HEK293 (cell line): ENCODE data around the gene PACSIN3.

ENCODE experiments used
- CTCF ChIA-PET: fragments of 350-600 bp; formaldehyde crosslinking; extraction: SDS; loops from one replicate; lab custom pipeline; 2021; ENCODE audit warnings: antibody characterized with exemption; lab: Yijun Ruan, JAX
- POLR2A ChIA-PET: fragments of 300-600 bp; formaldehyde crosslinking; extraction: SDS; loops from one replicate; lab custom pipeline; 2020; ENCODE audit warnings: antibody characterized with exemption, inconsistent platforms; lab: Yijun Ruan, JAX
- H3K27ac ChIP-seq: fragments of 200-500 bp; sonication (Bioruptor generic); 2 replicates; pipeline ENCODE4 v1.5.1; 2014; ENCODE audit warnings: low read depth, low read length, control low read depth, inconsistent platforms; ENCODE audit errors: extremely low read depth
- H3K36me3 ChIP-seq, 2 experiments: fragments of 200-500 bp in 1 of 2; sonication (Bioruptor generic) in 1 of 2; 1 replicate in 1 of 2; 2 replicates in 1 of 2; pipeline ENCODE4 v1.5.1; 2014 to 2017; ENCODE audit warnings: inconsistent platforms in 2 of 2, low read length in 2 of 2; ENCODE audit not compliant: control insufficient read depth in 2 of 2, insufficient read depth in 1 of 2
- H3K4me1 ChIP-seq: fragments of 200-500 bp; sonication (Bioruptor generic); 2 replicates; pipeline ENCODE4 v1.5.1; 2014; ENCODE audit warnings: mild to moderate bottlenecking, low read length, inconsistent platforms; ENCODE audit not compliant: control insufficient read depth, insufficient read depth
- H3K4me3 ChIP-seq: 2 replicates; pipeline ENCODE4 v1.5.1; 2011; ENCODE audit warnings: low read depth, mild to moderate bottlenecking, control low read depth, low read length, moderate library complexity
- H3K9me3 ChIP-seq: fragments of 200-500 bp; sonication (Bioruptor generic); 2 replicates; pipeline ENCODE4 v1.5.1; 2014; ENCODE audit warnings: low read depth, low read length, inconsistent platforms; ENCODE audit not compliant: control insufficient read depth, insufficient read depth
- MEIS1 ChIP-seq: sonication (generic); formaldehyde crosslinking; IDR thresholded peaks from 2 replicates; pipeline ENCODE4 v1.8.1; 2022; ENCODE audit warnings: missing genetic modification reagents, mild to moderate bottlenecking, borderline replicate concordance
- PATZ1 ChIP-seq: fragments of 450-650 bp; formaldehyde crosslinking; IDR thresholded peaks from 2 replicates; pipeline ENCODE4 v1.5.1; 2016; ENCODE audit warnings: missing biosample characterization, missing genetic modification characterization
- SCRT2 ChIP-seq: fragments of 450-650 bp; formaldehyde crosslinking; IDR thresholded peaks from 2 replicates; pipeline ENCODE4 v1.5.1; 2016; ENCODE audit warnings: missing biosample characterization, missing genetic modification characterization
- SP7 ChIP-seq: fragments of 450-650 bp; formaldehyde crosslinking; IDR thresholded peaks from 2 replicates; pipeline ENCODE4 v1.5.1; 2016; ENCODE audit warnings: missing biosample characterization, missing genetic modification characterization
- ZBTB49 ChIP-seq: fragments of 450-650 bp; formaldehyde crosslinking; IDR thresholded peaks from 2 replicates; pipeline ENCODE4 v1.5.1; 2016; ENCODE audit warnings: missing biosample characterization, missing genetic modification characterization, low read depth
- ZNF146 ChIP-seq: fragments of 450-650 bp; formaldehyde crosslinking; IDR thresholded peaks from 2 replicates; pipeline ENCODE4 v1.5.1; 2016; ENCODE audit warnings: missing biosample characterization, missing genetic modification characterization
- ZNF175 ChIP-seq: fragments of 450-650 bp; formaldehyde crosslinking; IDR thresholded peaks from 2 replicates; pipeline ENCODE4 v1.5.1; 2016; ENCODE audit warnings: missing biosample characterization, missing genetic modification characterization
- ZNF266 ChIP-seq: fragments of 450-650 bp; formaldehyde crosslinking; IDR thresholded peaks from 2 replicates; pipeline ENCODE4 v1.5.1; 2016; ENCODE audit warnings: missing biosample characterization, missing genetic modification characterization, low read depth
- ZNF274 ChIP-seq, 2 experiments: fragments of 200-500 bp in 1 of 2; fragments of 450-650 bp in 1 of 2; sonication (Bioruptor generic) in 1 of 2; formaldehyde crosslinking in 1 of 2; IDR thresholded peaks; 2 replicates each; pipeline versions ENCODE4 v1.5.1 to v1.6.1; 2014 to 2016; ENCODE audit warnings: borderline replicate concordance in 1 of 2, inconsistent platforms in 1 of 2, low read length in 1 of 2, missing biosample characterization in 1 of 2, missing genetic modification characterization in 1 of 2
- ZNF324 ChIP-seq: fragments of 450-650 bp; formaldehyde crosslinking; IDR thresholded peaks from 2 replicates; pipeline ENCODE4 v1.5.1; 2016; ENCODE audit warnings: missing biosample characterization, missing genetic modification characterization
- ZNF37A ChIP-seq: fragments of 450-650 bp; IDR thresholded peaks from 2 replicates; pipeline ENCODE4 v1.5.1; 2018; ENCODE audit warnings: missing biosample characterization, missing genetic modification characterization
- ZNF391 ChIP-seq: fragments of 450-650 bp; formaldehyde crosslinking; IDR thresholded peaks from 2 replicates; pipeline ENCODE4 v1.5.1; 2016; ENCODE audit warnings: low read depth, missing biosample characterization, missing genetic modification characterization, borderline replicate concordance
- ZNF48 ChIP-seq: fragments of 450-650 bp; formaldehyde crosslinking; IDR thresholded peaks from 2 replicates; pipeline ENCODE4 v1.5.1; 2016; ENCODE audit warnings: missing biosample characterization, missing genetic modification characterization
- ZNF510 ChIP-seq: fragments of 450-650 bp; formaldehyde crosslinking; IDR thresholded peaks from 2 replicates; pipeline ENCODE4 v1.5.1; 2018; ENCODE audit warnings: mild to moderate bottlenecking, missing genetic modification characterization, missing biosample characterization; ENCODE audit not compliant: insufficient replicate concordance
- ZNF529 ChIP-seq: fragments of 450-650 bp; formaldehyde crosslinking; IDR thresholded peaks from 2 replicates; pipeline ENCODE4 v1.5.1; 2017; ENCODE audit warnings: missing genetic modification characterization, missing biosample characterization; ENCODE audit not compliant: insufficient replicate concordance
- ZNF580 ChIP-seq: fragments of 450-650 bp; formaldehyde crosslinking; IDR thresholded peaks from 2 replicates; pipeline ENCODE4 v1.5.1; 2016; ENCODE audit warnings: missing biosample characterization, missing genetic modification characterization
- ZNF596 ChIP-seq: fragments of 450-650 bp; IDR thresholded peaks from 2 replicates; pipeline ENCODE4 v1.5.0; 2018; ENCODE audit warnings: missing biosample characterization, mild to moderate bottlenecking, missing genetic modification characterization, moderate library complexity
- ZNF639 ChIP-seq: fragments of 450-650 bp; formaldehyde crosslinking; IDR thresholded peaks from 2 replicates; pipeline ENCODE4 v1.5.1; 2016; ENCODE audit warnings: missing biosample characterization, missing genetic modification characterization
- ZNF645 ChIP-seq: fragments of 450-650 bp; formaldehyde crosslinking; IDR thresholded peaks from 2 replicates; pipeline ENCODE4; 2016; ENCODE audit warnings: missing biosample characterization, missing genetic modification characterization
- ZNF692 ChIP-seq: fragments of 450-650 bp; formaldehyde crosslinking; IDR thresholded peaks from 2 replicates; pipeline ENCODE4 v1.5.1; 2016; ENCODE audit warnings: missing biosample characterization, missing genetic modification characterization
- ZNF776 ChIP-seq: fragments of 450-650 bp; formaldehyde crosslinking; IDR thresholded peaks from 2 replicates; pipeline ENCODE4 v1.5.0; 2017; ENCODE audit warnings: missing biosample characterization, missing genetic modification characterization, borderline replicate concordance
- ZSCAN23 ChIP-seq: fragments of 450-650 bp; formaldehyde crosslinking; IDR thresholded peaks from 2 replicates; pipeline ENCODE4 v1.5.1; 2016; ENCODE audit warnings: missing biosample characterization, missing genetic modification characterization
- ZSCAN5A ChIP-seq: fragments of 450-650 bp; formaldehyde crosslinking; IDR thresholded peaks from 2 replicates; pipeline ENCODE4 v1.5.1; 2016; ENCODE audit warnings: missing biosample characterization, missing genetic modification characterization

Gene PACSIN3

GRCh38 chr11:47132981-47133380 lies 53.3 kb downstream of the PACSIN3 start (continued):
- no peak for TF ChIP-seq ZNF645
- no peak for TF ChIP-seq ZNF48 (tag by site-specific recombination)
- TF ChIP-seq, all 188 proteins: peak for 0

- no peak for TF ChIP-seq ZNF639 (tag by site-specific recombination)
- no peak for TF ChIP-seq ZNF510
- TF ChIP-seq SCRT2 (tag by site-specific recombination), result 0 out of 2 replicates have a peak, but pooled peaks have one; percentile 4
- H3K4me3 ChIP-seq, result no peak overlapping the region
- no peak overlapping the region for H3K27ac ChIP-seq
- CTCF ChIA-PET, result interaction anchor here (5.0 kb wide), 1 partner anchor 20 kb away, joined by 22 read pairs; no protein-coding TSS in a partner anchor
- no peaks in the 10 kb centered on the region for H3K9me3 ChIP-seq
- H3K36me3 ChIP-seq, result peaks cover 0 to 7% of the 10 kb centered on the region in 2 experiments; a peak in 1 of 3 replicates
- POLR2A ChIA-PET, result no interaction called here
- H3K4me1 ChIP-seq, result no peaks in the 10 kb centered on the region
Observed at GRCh38 chr11:47132490-47132889, 53.7 kb downstream of the PACSIN3 start.

GRCh38 chr11:47131136-47131535 lies 55.1 kb downstream of the PACSIN3 start:
- POLR2A ChIA-PET, result no interaction called here
- CTCF ChIA-PET, result interaction anchor here (0.6 to 5.0 kb wide), 4 partner anchors 11 to 442 kb away, joined by 3 to 22 read pairs (median 4); no protein-coding TSS in a partner anchor
- no peaks in the 10 kb centered on the region for H3K36me3 ChIP-seq
- H3K27ac ChIP-seq, result no peak overlapping the region
- H3K4me1 ChIP-seq, result no peaks in the 10 kb centered on the region
- no peak for TF ChIP-seq ZNF529 (tag by site-specific recombination)
- no peak for TF ChIP-seq SP7 (tag by site-specific recombination)
- TF ChIP-seq ZNF391, result no peak
- no peak for TF ChIP-seq MEIS1
- TF ChIP-seq ZNF596, result no peak
- no peak for TF ChIP-seq ZNF274 (IDR thresholded peaks at IDR 0.05; ENCODE audit: low read length)
- TF ChIP-seq ZNF274 (tag by site-specific recombination; IDR thresholded peaks at IDR 0.05; ENCODE audit: borderline replicate concordance), result no peak
- no peak for TF ChIP-seq ZBTB49 (tag by site-specific recombination)
- TF ChIP-seq ZNF580 (tag by site-specific recombination), result no peak
- TF ChIP-seq ZNF776, result no peak
- no peak for TF ChIP-seq ZNF175 (tag by site-specific recombination)
- no peak for TF ChIP-seq ZSCAN5A
- no peak for TF ChIP-seq ZNF324 (tag by site-specific recombination)
- TF ChIP-seq ZNF146 (tag by site-specific recombination), result no peak
- no peak for TF ChIP-seq ZSCAN23
- TF ChIP-seq ZNF692 (tag by site-specific recombination), result no peak
- TF ChIP-seq ZNF37A (tag by site-specific recombination), result no peak
- TF ChIP-seq PATZ1 (tag by site-specific recombination), result no peak
- TF ChIP-seq ZNF266 (tag by site-specific recombination), result no peak
- H3K4me3 ChIP-seq, result no peak overlapping the region
- H3K9me3 ChIP-seq, result no peaks in the 10 kb centered on the region
